Ovary (tissue), 9 donors: ENCODE data around the gene SPACA9. TPM values are rescaled to one million over a fixed set of nuclear protein-coding genes. Genes with fewer than 3 reads are reported as not detected.

Source experiments
- DNase-seq, 5 donors: peaks; one replicate each; pipeline ENCODE4 v3.0.0-alpha.2; 2019 to 2020
- H3K27ac ChIP-seq, 2 donors: fragments of 200-600 bp; one replicate each; pipeline versions ENCODE4 v1.5.1 to v1.8.0; 2019 to 2022
- H3K27me3 ChIP-seq: fragments of 200-600 bp; one replicate; pipeline ENCODE4 v1.8.0; 2022
- H3K36me3 ChIP-seq: fragments of 200-600 bp; sonication (generic); one replicate; pipeline ENCODE4 v1.5.1; 2019
- H3K4me1 ChIP-seq: one replicate; pipeline ENCODE4 v1.8.1; 2013; ENCODE audit warnings: mild to moderate bottlenecking, moderate library complexity; ENCODE audit not compliant: insufficient read depth
- H3K4me3 ChIP-seq: fragments of 200-600 bp; sonication (generic); one replicate; pipeline ENCODE4 v1.5.1; 2017
- H3K9me3 ChIP-seq, 2 donors: fragments of 200-600 bp in 1 of 2; sonication (generic) in 1 of 2; one replicate each; pipeline versions ENCODE4 v1.5.1 to v1.8.1; 2013 to 2019; ENCODE audit warnings: mild to moderate bottlenecking in 1 of 2, moderate library complexity in 1 of 2
- CTCF ChIP-seq, 3 donors: fragments of 450-650 bp in 2 of 3; fragments of 200-600 bp in 1 of 3; IDR thresholded peaks; one replicate each; pipeline versions ENCODE4 v1.5.1 to v1.8.0; 2016 to 2022; ENCODE audit warnings: antibody characterized with exemption in 3 of 3, mild to moderate bottlenecking in 1 of 3
- EP300 ChIP-seq: sonication (generic); formaldehyde crosslinking; IDR thresholded peaks from one replicate; pipeline ENCODE4 v1.6.1; 2017; ENCODE audit warnings: antibody characterized with exemption
- POLR2A ChIP-seq: fragments of 450-650 bp; IDR thresholded peaks from one replicate; pipeline ENCODE4 v1.6.1; 2017; ENCODE audit warnings: antibody characterized with exemption, mild to moderate bottlenecking, moderate library complexity
- WGBS, 3 donors: extraction: QIAGEN DNeasy Blood & Tissue Kit in 1 of 3; methylation state at CpG; one replicate each; pipeline versions ENCODE4 v1.1.5 to v1.1.7; 2013 to 2017; 5-methylcytosine and 5-hydroxymethylcytosine counted together
- intact Hi-C, 4 donors: fragments of 100-400 bp; cut with DNase I; formaldehyde crosslinking; loops; one replicate each; pipeline versions ENCODE4 v1.11.0 to v1.15.1; 2022 to 2023
- polyA plus RNA-seq, 2 donors: library from polyadenylated mRNA; stranded (reverse); fragments of 200-250 nt in 1 of 2; fragments of 350-450 nt in 1 of 2; fragmentation: Illumina TruSeq in 1 of 2; extraction: RNeasy Lipid Tissue Mini Kit (QIAGEN cat#74804) in 1 of 2; gene quantifications; one replicate each; pipeline ENCODE4 v1.2.3, GENCODE V29; 2013 to 2014
- total RNA-seq, 7 donors: library from RNA; depleted of rRNA in 2 of 7; stranded (reverse); fragments of >200 nt in 2 of 7; fragmentation: NEBNext Ultra II Directional in 3 of 7; extraction: Animal tissue kit (Norgen Biotek cat#: 25700) in 3 of 7; gene quantifications; one replicate each; pipeline versions ENCODE4 v1.1.0 to v1.2.4, GENCODE V29; 2016 to 2023
- donor health status: DM: no; HTN: no; CAD: no; lungs with moderate emphysema.
- donor health status: DM: no; HTN: no; CAD: no.
- donor health status: Bipolar disorder and iron deficiency.
- donor health status: DM: yes; HTN: yes; CAD: no.
- donor health status: DM: no; HTN: no; CAD: no.
- donor health status: DM: yes; HTN: yes; CAD: no.

Gene SPACA9
- total and polyA plus RNA-seq, 9 donors, result 4.6 to 22.4 (median 8.6) TPM

- intact Hi-C loops, result no loop called here
- TF ChIP-seq EP300, result no peak
- TF ChIP-seq POLR2A, result no peak
- no peak for TF ChIP-seq CTCF (IDR thresholded peaks at IDR 0.05)
- no peak overlapping the region for H3K27ac ChIP-seq
- H3K9me3 ChIP-seq, result no peaks in the 10 kb centered on the region
- H3K36me3 ChIP-seq, result no peaks in the 10 kb centered on the region
- H3K4me1 ChIP-seq, result peaks cover 4% of the 10 kb centered on the region
- no peaks in the 10 kb centered on the region for H3K27me3 ChIP-seq
- WGBS, 3 donors, result 83 to 87% (median 83%) methylated on average over 5 of the region's 5 CpGs
- no peak for DNase-seq
- no peak overlapping the region for H3K4me3 ChIP-seq
Observed at GRCh38 chr9:132875159-132875558, 3.5 kb upstream of the SPACA9 start.

GRCh38 chr9:132876849-132877248 lies 1.8 kb upstream of the SPACA9 start:
- TF ChIP-seq POLR2A (no peak), CTCF (IDR thresholded peaks at IDR 0.05) (no peak), EP300 (no peak)
- no peak overlapping the region for H3K27ac ChIP-seq
- WGBS, 3 donors, result 79 to 82% (median 80%) methylated on average over 3 of the region's 3 CpGs

GRCh38 chr9:132877458-132877823 lies 1.3 kb upstream of the SPACA9 start:
- peak in 1 of 5 donors; percentile 31 for DNase-seq
- Histone ChIP-seq H3K4me1 (peaks cover 4% of the 10 kb centered on the region), H3K27me3 (no peaks in the 10 kb centered on the region), H3K9me3 (no peaks in the 10 kb centered on the region), H3K4me3 (peak overlapping the region; percentile 78), H3K27ac (no peak overlapping the region), H3K36me3 (no peaks in the 10 kb centered on the region)
- 27 to 50% (median 32%) methylated on average over 14 of the region's 14 CpGs for WGBS, 3 donors
- TF ChIP-seq CTCF (IDR thresholded peaks at IDR 0.05), result no peak
- no peak for TF ChIP-seq POLR2A
- TF ChIP-seq EP300, result no peak
- intact Hi-C loops, result no loop called here

More at GRCh38 chr9:132876849-132877248, 1.8 kb upstream of the SPACA9 start:
- H3K4me3 ChIP-seq, result no peak overlapping the region
- intact Hi-C loops, result no loop called here
- H3K36me3 ChIP-seq, result no peaks in the 10 kb centered on the region
- peaks cover 4% of the 10 kb centered on the region for H3K4me1 ChIP-seq
- DNase-seq, result no peak
- H3K9me3 ChIP-seq, result no peaks in the 10 kb centered on the region
- no peaks in the 10 kb centered on the region for H3K27me3 ChIP-seq

- Histone ChIP-seq H3K27ac (peak within 1 kb of the TSS; percentile 27 to 36), H3K4me1 (peaks cover 4% of the 10 kb centered on the region), H3K27me3 (no peaks in the 10 kb centered on the region), H3K4me3 (peak within 1 kb of the TSS; percentile 78), H3K36me3 (no peaks in the 10 kb centered on the region), H3K9me3 (no peaks in the 10 kb centered on the region)
- WGBS, 3 donors, result 0 to 2% (median 1%) methylated on average over 53 to 89 of the region's 89 CpGs
- TF ChIP-seq EP300 (no peak), POLR2A (peak; percentile 46), CTCF (IDR thresholded peaks at IDR 0.05) (no peak)
- intact Hi-C loops, result no loop called here
- peak; percentile 67 to 89 (median 78) for DNase-seq
Observed at GRCh38 chr9:132877824-132878694, 639 bp upstream of the SPACA9 start, which contains the start of gene AK8. AK8 (minus strand) TSS chr9:132878284; CDS start chr9:132878255, 29 bp downstream.
